ENCODE measurements around the gene EFCAB8.

DNA sequence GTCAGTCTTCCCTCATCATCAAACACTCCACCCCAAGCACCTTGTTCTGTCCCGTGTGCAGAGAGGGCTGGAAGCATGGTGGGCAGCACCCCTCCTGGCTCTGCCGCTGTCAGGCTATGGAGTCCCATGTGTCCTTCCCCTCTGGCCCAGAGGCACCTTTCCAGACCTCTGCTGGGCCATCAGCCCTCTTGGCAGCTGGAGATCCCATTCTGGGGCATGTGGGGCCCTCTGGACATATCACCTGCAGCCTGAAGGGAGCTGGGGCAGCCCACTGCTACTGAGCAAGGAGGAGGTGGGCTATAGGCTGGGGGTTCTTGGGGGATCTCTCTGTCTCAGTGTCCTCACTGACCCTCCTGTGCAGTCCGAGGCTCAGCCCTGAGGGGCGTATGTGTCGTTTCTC is 103.3 kb downstream of the EFCAB8 start:
- TF ChIP-seq, protein P1, sequence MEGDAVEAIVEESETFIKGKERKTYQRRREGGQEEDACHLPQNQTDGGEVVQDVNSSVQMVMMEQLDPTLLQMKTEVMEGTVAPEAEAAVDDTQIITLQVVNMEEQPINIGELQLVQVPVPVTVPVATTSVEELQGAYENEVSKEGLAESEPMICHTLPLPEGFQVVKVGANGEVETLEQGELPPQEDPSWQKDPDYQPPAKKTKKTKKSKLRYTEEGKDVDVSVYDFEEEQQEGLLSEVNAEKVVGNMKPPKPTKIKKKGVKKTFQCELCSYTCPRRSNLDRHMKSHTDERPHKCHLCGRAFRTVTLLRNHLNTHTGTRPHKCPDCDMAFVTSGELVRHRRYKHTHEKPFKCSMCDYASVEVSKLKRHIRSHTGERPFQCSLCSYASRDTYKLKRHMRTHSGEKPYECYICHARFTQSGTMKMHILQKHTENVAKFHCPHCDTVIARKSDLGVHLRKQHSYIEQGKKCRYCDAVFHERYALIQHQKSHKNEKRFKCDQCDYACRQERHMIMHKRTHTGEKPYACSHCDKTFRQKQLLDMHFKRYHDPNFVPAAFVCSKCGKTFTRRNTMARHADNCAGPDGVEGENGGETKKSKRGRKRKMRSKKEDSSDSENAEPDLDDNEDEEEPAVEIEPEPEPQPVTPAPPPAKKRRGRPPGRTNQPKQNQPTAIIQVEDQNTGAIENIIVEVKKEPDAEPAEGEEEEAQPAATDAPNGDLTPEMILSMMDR (conservative IDR thresholded peaks at IDR 0.05; ENCODE audit: low read depth, low read length): no peak
- no peak for TF ChIP-seq EZH2phosphoT487 (IDR thresholded peaks at IDR 0.05; ENCODE audit: borderline replicate concordance, low read length)
- no peak for TF ChIP-seq EZH2 (IDR thresholded peaks at IDR 0.05; ENCODE audit: low read length, unreplicated experiment)
